Measurements from ENCODE around the gene ATF1. TPM values are rescaled to one million over a fixed set of nuclear protein-coding genes. Genes with fewer than 3 reads are reported as not detected.
A peak's percentile ranks its signal among the peaks of the same experiment; 100 is the strongest.

The ATF1 gene
- total RNA-seq, 1 experiment from 2014 or later, result 47.0 TPM

GRCh38 chr12:50747817-50748216, 16.1 kb upstream of the ATF1 start:
- Mint-ChIP-seq H3K9me3 (ENCODE audit: unreplicated experiment) (no peaks in the 10 kb centered on the region), H3K4me1 (ENCODE audit: low read depth, unreplicated experiment) (peaks cover 15% of the 10 kb centered on the region), H3K36me3 (ENCODE audit: insufficient read depth, unreplicated experiment) (peaks cover 39% of the 10 kb centered on the region), H3K27me3 (ENCODE audit: insufficient read depth, unreplicated experiment) (no peaks in the 10 kb centered on the region), H3K4me3 (ENCODE audit: unreplicated experiment) (no peak overlapping the region), H3K27ac (ENCODE audit: unreplicated experiment) (no peak overlapping the region)
- Histone ChIP-seq H3K4me3 (ENCODE audit: low read depth, low read length) (no peak overlapping the region), H3K4me1 (peaks cover 37% of the 10 kb centered on the region), H3K9me3 (no peaks in the 10 kb centered on the region), H3K36me3 (ENCODE audit: control insufficient read depth, insufficient read depth, low read length) (peaks cover 5% of the 10 kb centered on the region), H3K27me3 (replicated peaks; ENCODE audit: control insufficient read depth, insufficient read depth, low read length) (no peaks in the 10 kb centered on the region)
- peak; percentile 40 to 66 for DNase-seq
- TF ChIP-seq CTCF (IDR thresholded peaks at IDR 0.05; ENCODE audit: insufficient read depth in 1 of 2, low read depth in 1 of 2, low read length in 1 of 2, severe bottlenecking in 1 of 2, unreplicated experiment in 1 of 2), result no peak
- CTCF ChIA-PET, result no interaction called here
- no TSS peak for BruUV-seq (replicated peaks)
- POLR2A ChIA-PET, result no interaction called here
- intact Hi-C loops (cut with micrococcal nuclease; ENCODE audit: unreplicated experiment), result no loop called here

GRCh38 chr12:50749459-50749882, 14.4 kb upstream of the ATF1 start:
- no peak for DNase-seq
- ChIA-PET CTCF (interaction anchor here (0.6 kb wide), 1 partner anchor 832 kb away, joined by 3 read pairs; no protein-coding TSS in a partner anchor), POLR2A (no interaction called here)
- no peaks in the 10 kb centered on the region for H3K9me3 ChIP-seq
- peaks cover 37% of the 10 kb centered on the region for H3K4me1 ChIP-seq
- Mint-ChIP-seq H3K27ac (ENCODE audit: unreplicated experiment) (peak overlapping the region; percentile 48), H3K4me3 (ENCODE audit: unreplicated experiment) (peak overlapping the region; percentile 1), H3K4me1 (ENCODE audit: low read depth, unreplicated experiment) (peaks cover 15% of the 10 kb centered on the region), H3K9me3 (ENCODE audit: unreplicated experiment) (no peaks in the 10 kb centered on the region), H3K36me3 (ENCODE audit: insufficient read depth, unreplicated experiment) (peaks cover 27% of the 10 kb centered on the region), H3K27me3 (ENCODE audit: insufficient read depth, unreplicated experiment) (no peaks in the 10 kb centered on the region)
- no peaks in the 10 kb centered on the region for H3K27me3 ChIP-seq (replicated peaks; ENCODE audit: control insufficient read depth, insufficient read depth, low read length)
- no peak overlapping the region for H3K4me3 ChIP-seq (ENCODE audit: low read depth, low read length)
- TF ChIP-seq CTCF (IDR thresholded peaks at IDR 0.05; ENCODE audit: insufficient read depth in 1 of 2, low read depth in 1 of 2, low read length in 1 of 2, severe bottlenecking in 1 of 2, unreplicated experiment in 1 of 2), result no peak
- no TSS peak for BruUV-seq (replicated peaks)
- peaks cover 1% of the 10 kb centered on the region; the same call in 1 of the 2 replicates for H3K36me3 ChIP-seq (ENCODE audit: control insufficient read depth, insufficient read depth, low read length)
- intact Hi-C loops (cut with micrococcal nuclease; ENCODE audit: unreplicated experiment), result no loop called here

GRCh38 chr12:50750366-50750765, 13.5 kb upstream of the ATF1 start:
- Mint-ChIP-seq H3K27ac (ENCODE audit: unreplicated experiment) (peak overlapping the region; percentile 48), H3K36me3 (ENCODE audit: insufficient read depth, unreplicated experiment) (peaks cover 22% of the 10 kb centered on the region), H3K4me3 (ENCODE audit: unreplicated experiment) (no peak overlapping the region), H3K9me3 (ENCODE audit: unreplicated experiment) (no peaks in the 10 kb centered on the region), H3K27me3 (ENCODE audit: insufficient read depth, unreplicated experiment) (no peaks in the 10 kb centered on the region), H3K4me1 (ENCODE audit: low read depth, unreplicated experiment) (peaks cover 20% of the 10 kb centered on the region)
- no TSS peak for BruUV-seq (replicated peaks)
- POLR2A ChIA-PET, result interaction anchor here (0.6 kb wide), 1 partner anchor 75 kb away, joined by 3 read pairs; no protein-coding TSS in a partner anchor
- no peaks in the 10 kb centered on the region for H3K9me3 ChIP-seq
- no peak for TF ChIP-seq CTCF (IDR thresholded peaks at IDR 0.05; ENCODE audit: insufficient read depth in 1 of 2, low read depth in 1 of 2, low read length in 1 of 2, severe bottlenecking in 1 of 2, unreplicated experiment in 1 of 2)
- H3K27me3 ChIP-seq (replicated peaks; ENCODE audit: control insufficient read depth, insufficient read depth, low read length), result no peaks in the 10 kb centered on the region
- no peak for DNase-seq
- CTCF ChIA-PET, result interaction anchor here (1.0 to 1.5 kb wide), 2 partner anchors 14 to 15 kb away, joined by 3 to 8 read pairs; partner anchors contain the start of gene ATF1
- H3K4me3 ChIP-seq (ENCODE audit: low read depth, low read length), result no peak overlapping the region
- intact Hi-C loops (cut with micrococcal nuclease; ENCODE audit: unreplicated experiment), result no loop called here
- peaks cover 37% of the 10 kb centered on the region for H3K4me1 ChIP-seq
- 0 out of 2 replicates have a peak, but pooled peaks cover 1% of the 10 kb centered on the region for H3K36me3 ChIP-seq (ENCODE audit: control insufficient read depth, insufficient read depth, low read length)

Measured in Caco-2 (cell line).